H4 (cell line): ENCODE data around the gene NNAT. TPM values are rescaled to one million over a fixed set of nuclear protein-coding genes. Genes with fewer than 3 reads are reported as not detected.

Source experiments
- DNase-seq: peaks from one replicate; pipeline ENCODE4 v3.0.0-alpha.2; 2015; ENCODE audit warnings: low spot score
- total RNA-seq: library from RNA; depleted of rRNA; stranded (reverse); fragments of >200 nt; shearing (Covaris generic); gene quantifications from 2 replicates; pipeline ENCODE4 v1.2.3, GENCODE V29; 2014

NNAT gene
- total RNA-seq, 1 experiment from 2014 or later, result not detected

DNA sequence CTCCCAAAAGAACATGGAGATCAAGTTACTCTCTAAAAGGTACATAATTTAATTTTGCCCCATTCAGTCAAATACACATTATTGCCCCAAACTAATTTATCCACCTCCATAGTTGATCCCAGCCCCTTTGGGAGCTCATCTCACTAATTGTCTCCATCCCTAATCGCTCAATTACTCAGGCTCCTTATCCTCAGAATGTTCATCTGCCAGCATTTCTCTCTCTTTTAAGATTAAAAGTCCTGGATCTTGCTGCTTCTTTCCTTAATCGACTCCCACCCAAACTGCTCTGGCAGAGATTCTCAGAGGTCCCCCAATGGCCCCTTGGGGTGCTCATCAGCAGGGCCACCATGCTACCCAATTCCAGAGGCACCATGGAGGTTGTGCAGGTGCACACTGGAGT lies 18.4 kb upstream of the NNAT start:
- no peak for DNase-seq

DNA sequence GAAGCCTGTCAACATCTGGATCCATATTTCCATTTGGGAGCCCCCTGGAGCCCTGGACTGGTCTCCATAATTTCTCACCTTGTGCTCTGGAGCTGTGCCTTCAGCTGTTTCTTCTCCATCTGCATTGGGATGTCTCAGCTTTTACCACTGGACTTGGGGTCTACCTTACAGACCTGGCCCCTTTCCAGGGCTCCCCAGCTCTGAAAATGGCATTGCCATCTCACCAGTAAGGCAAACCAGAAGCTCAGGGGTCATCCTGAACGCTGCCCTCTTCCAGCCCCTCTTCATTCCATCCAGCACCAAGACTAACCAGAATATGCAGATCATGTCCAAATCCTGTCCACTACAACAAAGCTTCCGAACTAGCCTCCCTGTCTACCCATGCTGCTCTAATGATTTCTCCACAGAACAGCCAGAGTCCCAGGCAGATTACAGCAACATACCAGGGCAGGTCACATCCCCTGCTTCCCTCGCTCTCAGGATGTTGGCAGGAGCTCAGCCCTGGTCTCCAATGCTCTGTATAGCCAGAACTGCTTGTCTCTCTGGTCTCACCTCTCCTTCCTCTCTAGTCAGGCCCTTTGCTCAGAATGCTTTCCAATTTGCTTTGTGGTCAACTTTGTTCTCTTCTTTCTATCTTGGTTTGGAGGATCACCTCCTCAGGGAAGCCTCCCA lies 17.7 kb upstream of the NNAT start:
- no peak for DNase-seq

DNA sequence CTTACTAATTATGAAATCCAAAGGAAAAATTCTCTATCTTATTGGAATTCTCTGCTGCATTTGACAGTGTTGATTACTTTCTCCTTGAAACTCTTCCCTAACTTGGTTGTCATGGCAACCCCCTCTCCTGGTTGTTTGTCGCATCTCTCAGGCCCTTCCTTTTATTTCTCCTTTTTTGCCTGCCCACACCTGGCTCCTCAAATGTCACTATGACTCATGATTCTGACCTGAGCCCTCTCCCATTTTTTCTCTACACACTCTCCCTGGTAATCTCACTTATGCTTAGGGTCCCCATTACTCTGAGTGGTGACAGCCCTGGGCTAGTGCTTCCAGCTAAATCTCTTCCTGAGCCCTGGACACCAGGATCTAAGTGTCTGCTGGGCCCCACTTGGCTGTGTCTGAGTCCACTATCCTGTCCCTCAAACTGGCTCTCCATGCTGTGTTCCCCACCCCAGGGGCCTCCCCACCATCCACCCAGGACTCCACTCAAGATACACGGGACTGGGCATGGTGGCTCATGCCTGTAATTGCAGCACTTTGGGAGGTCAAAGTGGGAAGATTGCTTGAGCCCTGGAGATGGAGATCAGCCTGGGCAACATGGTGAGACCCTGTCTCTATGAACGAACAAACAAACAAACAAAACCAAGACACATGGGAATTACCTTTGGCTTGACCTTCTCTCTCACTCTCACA lies 16.5 kb upstream of the NNAT start:
- DNase-seq, result no peak

DNA sequence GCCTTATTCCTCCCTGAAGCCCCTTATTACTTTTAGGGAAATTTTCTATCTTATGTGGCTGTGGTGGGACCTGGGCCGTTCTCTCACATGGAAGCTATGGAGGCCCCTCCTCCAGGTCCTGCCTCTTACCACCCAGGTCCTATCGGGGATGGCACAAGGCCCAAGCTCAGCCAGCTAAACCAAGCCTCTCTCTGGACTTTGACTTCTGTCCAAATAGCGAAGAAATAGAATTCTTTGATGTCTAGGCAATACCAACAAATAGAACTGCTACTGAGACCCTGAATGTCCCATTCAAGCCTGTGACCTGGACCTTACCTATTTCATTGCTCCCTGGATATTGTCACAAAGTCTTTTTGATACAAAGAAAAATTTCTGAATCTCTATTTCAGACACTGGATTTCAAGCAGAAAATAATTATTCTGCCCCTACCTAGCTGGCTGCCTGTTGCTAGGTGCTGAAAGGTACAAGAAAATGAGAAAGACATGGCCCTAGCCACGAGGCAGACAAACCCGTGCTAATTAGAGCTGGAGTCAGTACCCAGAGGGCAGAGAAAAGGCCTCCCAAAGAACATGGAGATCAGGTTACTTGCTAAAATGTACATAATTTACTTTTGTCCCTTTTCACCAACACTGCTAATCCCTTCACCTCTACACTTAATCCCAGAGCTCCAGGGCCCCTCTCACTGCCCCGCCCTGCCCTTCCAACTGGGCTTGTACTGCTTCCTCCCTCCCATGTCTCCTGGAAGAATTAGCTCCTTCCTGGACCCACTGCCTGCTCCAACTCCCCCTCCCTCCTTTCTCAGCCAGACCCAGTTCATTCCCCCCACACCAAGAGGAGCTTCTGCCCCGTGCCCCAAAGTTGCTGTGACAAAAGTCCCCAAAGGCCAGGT lies 15.5 kb upstream of the NNAT start:
- DNase-seq, result no peak

DNA sequence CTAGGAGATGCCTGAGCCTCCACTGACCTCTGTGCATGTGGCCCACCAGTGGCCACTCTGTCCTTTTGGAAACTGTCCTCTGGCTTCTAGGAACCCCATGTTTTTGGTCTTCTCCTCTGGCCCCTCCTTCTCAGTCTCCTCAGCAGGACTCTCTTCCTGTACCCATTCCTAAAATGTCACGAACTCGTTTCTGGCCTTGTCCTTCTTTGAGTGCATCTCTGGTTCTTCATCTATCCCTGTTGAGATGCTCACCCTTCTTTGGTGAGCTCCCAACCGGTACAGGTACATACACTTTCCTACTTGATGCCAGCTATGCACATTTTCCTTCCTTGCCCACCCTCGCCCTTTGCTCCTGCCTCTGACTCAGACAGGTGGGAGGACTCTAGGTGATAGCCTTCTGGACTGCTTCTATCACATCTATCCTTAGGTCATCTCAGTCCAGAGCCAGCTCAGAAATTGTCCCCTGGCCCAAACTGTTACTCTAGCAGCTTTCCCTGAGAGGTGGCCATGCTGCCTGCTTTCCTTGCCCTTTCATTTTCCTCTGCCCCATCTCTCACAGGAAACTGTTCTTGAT lies 14.8 kb upstream of the NNAT start:
- no peak for DNase-seq

DNA sequence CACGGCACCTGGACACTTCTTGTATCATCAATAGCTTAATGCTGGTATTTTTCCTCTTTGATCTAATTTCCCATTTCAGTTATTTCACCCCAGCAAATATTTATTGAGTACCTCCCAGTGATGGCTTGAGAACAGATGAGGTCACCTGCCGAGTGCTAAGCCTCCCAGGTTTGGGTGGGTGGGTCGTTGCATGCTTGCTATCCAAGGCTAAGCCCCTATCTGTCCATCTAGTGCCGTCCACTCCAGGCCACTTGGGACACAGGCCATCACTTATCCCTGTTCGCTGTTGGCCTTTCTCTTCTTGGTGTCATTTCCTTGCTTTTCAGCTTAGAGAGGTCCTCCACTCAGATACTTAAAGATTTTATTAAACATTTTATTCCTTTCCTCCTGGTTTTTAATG lies 10.8 kb upstream of the NNAT start:
- no peak for DNase-seq

DNA sequence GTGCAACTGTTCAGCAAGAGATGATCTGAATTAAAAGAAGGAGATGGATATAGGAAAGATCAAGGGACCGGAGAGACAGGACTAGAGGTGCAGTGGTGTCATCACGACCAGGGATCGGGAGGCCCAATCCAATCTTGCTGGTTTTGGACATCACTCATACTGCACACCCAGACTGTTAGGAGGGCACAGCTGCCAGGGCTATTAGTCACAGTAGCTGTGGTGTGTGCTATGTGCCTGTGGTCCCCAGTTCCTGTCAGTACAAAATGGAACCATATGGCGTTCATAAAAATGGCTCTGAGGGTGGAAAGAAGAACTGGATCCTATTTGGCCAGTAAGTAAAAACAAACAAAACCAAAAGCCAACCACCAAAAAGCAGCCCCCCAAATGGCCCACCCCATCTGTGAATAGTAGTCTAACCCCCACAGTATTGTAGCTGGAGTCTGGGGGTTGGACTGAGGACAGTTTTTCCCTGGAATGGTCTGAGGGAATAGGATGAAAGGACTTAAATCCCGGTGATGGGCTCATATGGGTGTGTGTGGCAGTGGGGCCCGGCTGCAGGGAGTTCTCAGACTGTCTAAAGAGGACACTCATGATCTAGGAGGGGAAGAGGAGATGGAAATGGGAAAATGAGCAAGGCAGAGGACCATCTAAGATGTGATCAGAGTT lies 9.3 kb upstream of the NNAT start:
- DNase-seq, result peak; percentile 48

DNA sequence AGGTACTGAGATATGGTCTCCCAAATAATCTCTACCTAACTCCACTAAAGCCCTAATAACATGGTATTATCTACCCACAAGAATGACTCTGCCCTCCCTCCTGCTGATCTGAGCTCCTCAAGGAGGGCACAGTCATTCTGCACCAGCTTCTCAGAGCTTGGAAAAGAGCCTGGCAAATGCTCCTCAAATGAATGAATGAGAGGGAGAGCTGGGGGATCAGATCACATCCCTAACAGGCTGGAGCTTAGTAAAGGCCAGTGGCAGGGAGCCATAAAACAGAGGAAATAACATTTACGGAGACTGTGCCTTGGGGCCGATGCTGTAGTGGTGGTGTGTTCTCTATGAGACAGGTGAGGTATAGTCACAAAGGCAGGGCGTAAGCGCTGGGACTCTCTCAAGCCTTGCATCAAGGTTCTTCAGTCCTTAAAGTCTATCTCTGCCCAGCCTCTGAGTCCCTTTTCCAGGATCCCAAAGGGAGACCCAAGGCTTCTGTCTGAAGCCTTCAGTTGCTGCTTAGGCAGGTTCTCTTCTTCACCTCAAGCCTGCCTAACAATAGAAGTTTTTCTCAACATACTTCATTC lies 7.2 kb upstream of the NNAT start:
- DNase-seq, result no peak

DNA sequence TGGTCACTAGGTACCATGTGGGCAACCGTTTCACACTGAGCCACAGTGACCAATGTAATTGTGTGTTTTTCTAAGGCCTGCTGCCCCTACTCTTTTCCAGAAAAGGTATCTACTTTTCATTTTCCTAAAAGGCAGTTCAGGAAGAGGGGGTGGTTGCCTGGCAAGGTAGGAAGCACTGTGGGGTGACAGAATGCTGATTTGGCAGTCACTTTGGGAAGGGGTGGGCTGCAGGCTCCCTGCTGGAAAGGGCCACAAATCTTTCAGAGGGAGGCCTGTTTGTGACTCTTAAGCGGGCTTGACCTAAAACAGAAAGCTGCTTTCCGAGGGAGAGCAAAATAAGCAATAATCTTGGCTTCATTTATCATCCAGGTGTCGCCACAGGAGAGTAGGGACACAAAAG lies 5.2 kb upstream of the NNAT start:
- DNase-seq, result no peak

DNA sequence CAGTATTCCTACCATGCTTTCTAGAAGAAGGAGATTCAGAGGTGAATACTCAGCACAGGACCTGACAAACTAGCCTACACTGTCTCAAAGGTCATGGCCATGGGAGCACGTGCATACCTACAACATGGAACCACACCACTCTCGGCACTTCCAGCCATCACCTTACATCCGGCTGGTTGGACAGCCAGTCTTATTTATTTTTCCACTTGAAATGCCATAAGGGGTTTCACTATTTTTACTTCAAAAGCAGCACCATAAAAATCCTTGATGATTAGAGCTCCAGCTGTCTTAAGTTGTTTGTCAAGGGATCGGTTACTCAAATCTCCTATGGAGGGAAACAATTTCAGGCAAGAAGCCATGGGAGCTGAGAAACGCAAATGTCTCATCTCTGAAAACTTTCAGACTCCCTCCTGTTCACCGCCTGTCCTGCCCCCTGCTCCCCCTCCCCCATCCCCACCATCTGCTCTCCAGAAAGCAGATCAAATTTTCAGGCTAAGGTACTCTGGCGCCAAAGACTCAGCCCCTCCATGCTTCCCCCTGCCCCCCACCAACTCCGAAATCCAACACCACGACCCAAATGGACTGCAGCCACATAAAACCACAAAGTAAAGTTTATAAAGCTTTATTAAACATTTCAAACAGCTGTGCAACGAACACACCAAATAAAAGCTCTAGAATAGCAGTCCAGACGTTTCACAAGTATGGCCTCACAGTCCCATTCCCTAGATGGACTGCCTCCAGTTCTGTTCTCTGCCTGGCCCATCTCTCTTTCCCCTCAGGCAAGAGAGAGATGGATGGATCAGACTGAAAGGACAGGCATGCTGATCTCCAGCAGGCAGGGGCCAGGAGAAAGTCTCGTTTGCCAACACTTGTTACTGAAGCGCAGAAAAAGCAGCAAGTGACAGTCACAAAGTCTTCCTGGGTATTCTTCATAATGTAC lies 4.0 kb upstream of the NNAT start:
- no peak for DNase-seq

DNA sequence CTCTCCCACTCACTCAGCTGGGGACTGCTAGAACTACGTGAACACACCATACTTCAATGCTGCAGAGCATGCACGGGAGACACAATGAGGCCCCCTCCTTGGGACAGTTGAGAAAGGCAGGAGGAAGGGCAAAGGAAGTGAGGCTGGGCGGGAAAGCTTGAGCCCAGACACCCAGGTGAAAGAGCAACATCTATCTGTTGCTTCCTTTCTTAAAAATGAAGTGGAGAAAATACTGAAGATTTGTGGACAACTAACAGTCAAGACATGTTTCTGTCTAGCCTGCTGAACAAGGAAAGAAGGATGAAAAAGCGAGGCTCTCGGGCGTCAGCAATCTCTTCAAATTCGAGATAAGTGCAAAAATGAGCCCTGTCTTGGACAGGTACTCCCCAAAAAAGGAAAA lies 3.0 kb upstream of the NNAT start:
- DNase-seq, result no peak

DNA sequence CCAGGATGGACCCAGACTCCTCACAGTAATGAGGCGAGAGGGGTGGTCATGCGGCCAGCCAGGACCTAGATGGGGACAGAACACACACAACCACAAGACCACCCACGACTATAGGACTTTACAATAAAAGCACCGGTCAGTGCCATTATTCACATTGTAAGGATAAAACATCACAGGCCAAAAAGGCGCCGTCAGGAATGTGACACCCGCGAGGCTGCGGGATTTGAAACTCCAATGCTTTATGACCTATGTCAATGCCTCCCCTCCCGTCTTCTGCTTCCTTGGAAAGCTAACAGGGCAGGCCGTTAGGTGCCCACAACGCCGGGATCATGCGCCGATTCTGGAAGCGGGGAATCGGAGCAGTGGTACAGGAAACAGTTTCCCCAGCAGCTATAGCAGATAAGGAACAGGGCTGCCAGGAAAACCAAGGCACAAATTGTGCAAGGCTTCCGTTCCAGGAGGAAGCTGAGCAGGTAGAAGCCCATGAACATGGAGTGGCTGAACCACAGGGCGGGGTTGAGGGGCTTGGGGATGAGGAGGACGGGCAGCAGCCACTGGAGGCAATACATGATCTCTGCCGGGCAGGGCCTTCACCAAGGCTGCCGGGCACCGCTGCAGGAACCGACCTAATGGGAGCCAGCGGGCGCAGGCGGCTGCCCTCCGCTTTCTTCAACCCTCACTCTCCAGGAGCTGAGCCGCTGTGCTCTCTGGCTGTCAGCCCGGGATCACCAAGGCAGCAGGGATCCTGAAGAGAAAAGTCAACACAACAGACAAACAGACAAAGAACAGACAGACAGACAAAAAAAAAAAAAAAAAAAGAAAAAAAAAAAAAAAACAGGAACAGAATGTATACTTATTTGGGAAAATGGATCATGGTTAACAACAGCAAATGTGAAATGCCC lies 2.2 kb upstream of the NNAT start:
- no peak for DNase-seq

DNA sequence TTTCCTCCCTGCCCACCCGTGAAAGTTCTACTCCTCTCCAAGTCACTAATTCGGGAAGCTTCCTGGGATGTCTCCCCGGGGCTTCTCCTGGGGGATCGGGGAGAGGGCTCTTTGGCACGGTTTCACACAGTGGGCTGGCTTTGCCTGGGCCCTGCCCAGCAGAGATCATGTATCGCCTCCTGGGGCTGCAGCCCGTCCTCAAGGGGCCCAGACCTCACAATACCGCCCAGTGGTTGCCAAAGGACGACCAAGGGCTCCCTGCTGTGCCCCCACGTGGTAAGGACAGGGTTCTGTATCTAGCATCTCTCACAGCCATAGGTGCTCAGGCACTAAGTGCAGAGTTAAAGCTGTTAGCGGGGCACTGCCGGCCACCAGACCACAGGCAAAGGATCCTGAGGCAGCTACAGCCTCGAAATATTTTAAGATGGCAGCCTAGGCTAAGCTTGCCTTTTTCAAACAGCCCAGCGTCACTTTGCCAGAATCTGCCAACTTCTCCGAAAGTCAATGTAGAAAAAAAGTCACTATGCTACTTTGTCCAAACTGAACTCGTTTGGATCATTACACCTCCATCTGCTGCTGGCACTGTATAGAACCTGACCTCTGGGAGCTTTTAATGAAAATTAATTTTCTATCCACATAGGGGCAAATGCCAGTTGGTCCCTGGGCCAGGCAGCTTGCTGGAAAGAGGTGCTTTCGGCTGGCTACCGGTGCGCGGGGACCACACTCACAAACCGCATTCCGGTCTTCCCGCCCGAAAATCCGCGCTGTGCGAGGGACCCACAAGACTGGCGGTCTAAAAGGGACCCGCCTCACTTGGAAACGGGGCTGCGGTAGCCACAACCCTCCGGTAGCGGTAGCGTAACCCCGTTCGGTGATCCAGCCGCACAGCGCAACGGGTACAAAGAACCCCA lies 1.3 kb upstream of the NNAT start:
- DNase-seq, result no peak

DNA sequence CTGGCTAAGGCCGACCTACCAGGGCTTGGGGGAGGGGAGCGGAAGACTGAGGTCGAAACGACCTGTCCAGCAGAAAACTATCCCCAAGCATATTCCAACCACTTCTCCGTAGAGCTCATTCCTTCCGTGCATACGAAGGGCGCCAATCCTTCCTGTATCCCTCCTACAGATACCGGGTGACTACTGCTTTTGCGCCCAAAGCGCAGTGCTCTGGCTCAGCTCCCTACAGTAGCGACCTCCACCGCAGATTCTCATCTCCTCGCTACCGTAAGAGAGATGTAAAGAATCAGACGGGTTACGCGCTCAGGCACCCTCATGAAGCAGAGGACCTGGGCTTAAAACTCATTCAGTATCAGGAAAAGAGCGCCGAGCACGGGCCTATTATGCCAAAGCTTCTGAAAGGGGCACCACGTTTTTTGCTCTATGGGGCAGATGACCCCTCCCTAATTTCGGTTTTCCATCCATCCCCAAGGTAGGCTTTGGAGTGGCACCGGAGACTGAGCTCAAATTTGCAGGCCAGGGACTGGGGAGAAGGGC lies 563 bp upstream of the NNAT start:
- DNase-seq, result no peak

DNA sequence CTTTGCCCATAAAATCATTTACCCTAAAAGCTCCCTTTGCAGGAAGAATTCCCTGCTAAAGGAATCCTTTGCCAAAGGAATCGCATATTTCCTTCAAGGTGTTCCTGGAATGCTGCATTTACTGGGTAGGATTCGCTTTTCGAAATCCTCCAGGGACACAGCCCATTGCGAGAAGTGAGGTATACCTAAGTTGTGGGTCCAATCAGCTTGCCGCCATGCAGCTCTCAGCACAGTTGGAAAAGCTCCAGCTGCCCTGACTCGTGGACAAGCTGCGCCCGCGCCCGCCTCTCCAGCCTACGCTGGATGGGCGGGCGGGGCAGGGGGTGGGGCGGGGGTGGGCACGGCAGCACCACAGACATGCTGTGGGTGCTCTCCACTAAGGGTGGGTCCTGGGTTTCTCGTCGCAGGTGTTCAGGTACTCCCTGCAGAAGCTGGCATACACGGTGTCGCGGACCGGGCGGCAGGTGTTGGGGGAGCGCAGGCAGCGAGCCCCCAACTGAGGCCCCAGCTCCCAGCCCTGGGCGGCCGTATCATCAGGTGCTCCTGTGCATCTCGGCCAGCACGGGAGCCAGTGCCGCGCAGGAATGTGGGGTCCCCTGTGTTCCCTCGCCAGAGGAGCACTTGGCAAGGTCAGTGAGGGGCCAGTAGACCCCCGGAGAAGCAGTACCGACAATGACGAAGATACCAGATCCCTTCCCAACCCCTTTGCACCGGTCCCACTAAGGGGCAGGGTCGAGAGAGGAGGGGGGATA lies 1.4 kb downstream of the NNAT start:
- no peak for DNase-seq

DNA sequence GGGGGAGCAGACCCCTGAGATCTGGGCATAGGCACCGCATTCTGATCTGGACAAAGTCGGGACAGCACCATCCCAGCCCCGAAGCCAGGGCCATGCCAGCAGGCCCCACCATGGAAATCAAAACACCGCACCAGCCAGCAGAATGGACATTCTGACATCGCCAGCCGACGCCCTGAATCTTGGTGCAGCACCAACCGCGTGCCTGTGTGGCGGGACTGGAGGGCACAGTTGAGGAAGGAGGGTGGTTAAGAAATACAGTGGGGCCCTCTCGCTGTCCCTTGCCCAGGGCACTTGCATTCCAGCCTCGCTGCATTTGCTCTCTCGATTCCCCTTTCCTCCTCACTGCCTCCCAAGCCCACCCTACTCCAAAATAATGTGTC lies 2.0 kb downstream of the NNAT start:
- no peak for DNase-seq
